GM12874 (cell line): ENCODE results near the gene MYOD1.

Experiments
- TF ChIP-seq, protein P1 (sequence below): IDR thresholded peaks from 2 replicates; pipeline ENCODE4 v1.5.1; 2011; ENCODE audit warnings: low read depth, mild to moderate bottlenecking, control low read depth, low read length, moderate library complexity; ENCODE audit not compliant: insufficient read depth

The MYOD1 gene

DNA sequence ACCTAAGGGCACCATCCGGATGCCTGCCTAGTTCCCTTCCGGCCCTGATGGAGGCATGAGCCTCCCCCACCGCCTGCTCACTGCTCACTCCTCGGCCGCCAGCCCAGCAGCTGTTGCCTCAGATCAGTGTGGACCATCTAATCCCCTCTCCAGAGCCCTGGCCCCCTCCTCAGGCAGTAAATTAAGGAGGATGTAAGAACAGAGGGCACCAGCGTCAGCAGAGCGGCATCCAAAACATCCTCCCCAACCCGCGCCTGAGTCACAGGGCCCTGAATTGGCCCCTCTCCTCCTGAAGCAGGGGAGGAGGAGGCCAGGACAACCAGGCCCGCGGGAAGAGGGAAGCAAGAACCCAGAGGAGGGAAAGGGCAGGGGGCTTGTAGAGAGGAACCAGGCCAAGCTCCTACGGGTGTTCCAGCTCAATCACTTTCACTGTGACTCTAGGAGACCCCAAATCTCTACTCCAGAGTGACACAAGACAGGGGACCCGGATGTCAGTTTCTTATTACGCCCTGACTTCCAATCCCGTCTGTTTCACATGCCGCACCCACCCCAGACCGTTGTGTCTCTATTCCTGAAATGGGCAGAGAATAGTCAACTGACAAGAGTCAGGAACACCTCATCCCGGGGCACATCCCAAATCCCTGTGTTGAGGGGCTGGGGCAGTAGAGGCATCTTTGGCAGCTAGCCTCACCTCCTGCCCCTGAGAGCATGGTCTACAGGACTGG is 31.3 kb upstream of the MYOD1 start:
- TF ChIP-seq, protein P1, sequence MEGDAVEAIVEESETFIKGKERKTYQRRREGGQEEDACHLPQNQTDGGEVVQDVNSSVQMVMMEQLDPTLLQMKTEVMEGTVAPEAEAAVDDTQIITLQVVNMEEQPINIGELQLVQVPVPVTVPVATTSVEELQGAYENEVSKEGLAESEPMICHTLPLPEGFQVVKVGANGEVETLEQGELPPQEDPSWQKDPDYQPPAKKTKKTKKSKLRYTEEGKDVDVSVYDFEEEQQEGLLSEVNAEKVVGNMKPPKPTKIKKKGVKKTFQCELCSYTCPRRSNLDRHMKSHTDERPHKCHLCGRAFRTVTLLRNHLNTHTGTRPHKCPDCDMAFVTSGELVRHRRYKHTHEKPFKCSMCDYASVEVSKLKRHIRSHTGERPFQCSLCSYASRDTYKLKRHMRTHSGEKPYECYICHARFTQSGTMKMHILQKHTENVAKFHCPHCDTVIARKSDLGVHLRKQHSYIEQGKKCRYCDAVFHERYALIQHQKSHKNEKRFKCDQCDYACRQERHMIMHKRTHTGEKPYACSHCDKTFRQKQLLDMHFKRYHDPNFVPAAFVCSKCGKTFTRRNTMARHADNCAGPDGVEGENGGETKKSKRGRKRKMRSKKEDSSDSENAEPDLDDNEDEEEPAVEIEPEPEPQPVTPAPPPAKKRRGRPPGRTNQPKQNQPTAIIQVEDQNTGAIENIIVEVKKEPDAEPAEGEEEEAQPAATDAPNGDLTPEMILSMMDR, result no peak

DNA sequence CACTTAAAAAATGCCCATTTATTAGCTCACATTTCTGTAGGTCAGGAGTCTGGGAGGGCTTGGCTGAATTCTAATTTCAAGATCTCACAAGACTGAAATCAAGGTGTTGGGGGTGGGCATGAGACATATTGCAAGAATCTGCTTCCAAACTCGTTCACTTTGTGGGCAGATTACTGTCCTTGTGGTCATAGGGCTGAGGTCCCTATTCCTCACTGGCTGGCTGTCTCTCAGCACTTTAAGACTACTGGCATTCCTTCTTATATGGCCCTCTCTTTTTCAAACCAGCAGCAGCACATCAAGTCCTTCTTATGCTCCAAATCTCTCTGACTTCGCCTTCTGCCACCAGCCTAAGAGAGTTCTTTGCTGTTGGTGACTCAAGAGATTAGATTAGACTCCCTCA is 27.8 kb upstream of the MYOD1 start:
- TF ChIP-seq, protein P1, result no peak

DNA sequence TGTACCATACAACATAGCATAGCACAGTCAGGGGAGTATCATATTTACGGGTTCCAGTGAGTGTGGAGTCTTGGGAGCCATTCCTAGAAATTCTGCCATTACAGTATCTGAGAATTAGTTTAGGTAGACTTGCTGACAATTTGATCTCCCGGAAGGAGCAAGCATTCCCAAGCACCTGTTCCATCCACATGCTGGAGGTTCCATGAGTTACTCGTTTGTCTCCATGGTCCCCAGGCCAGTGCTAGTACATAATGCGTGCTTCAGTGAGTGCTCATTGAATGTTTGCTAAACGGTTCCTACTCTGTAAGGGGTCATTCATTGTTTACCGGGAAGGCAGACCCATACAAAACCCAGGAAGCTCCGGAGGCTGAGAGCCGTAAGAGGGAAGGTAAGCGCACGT is 27.4 kb upstream of the MYOD1 start:
- TF ChIP-seq, protein P1, result no peak

DNA sequence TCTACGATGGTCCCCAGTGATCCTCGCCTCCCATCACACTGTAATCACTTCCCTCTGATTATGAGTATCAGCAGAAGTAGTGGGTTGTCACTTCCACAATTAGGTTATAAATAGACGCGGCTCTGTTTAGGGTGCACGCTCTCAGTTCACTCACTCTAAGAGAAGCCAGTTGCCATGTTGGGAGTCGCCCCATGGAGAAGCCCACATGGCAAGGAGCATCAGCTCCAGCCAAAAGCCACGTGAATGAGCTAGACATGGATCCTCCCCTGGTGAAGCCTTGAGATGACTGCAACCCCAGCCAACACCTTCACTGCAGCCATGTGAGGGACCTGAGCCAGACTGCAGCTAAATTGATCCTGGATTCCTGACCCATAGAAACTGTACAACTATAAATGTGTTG is 26.4 kb upstream of the MYOD1 start:
- TF ChIP-seq, protein P1, result no peak

DNA sequence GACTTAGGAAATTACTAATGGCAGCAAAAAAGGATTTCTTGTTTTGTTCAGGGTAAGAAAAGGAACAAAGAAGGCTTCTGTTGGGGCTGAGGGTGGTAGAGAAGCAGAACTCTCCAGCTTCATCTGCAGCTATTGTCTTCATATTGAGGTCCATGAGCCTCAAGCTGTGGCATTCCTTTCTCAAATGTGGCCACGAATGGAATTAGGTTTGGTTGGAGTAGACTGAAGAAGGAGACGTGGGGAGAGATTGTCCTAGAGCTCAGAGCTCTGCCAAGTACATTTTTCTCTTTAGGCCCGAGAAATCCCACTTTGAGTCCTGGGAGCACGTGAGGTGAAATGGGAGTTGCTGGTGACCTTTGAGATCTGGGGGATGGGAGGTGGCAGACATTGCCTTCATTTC is 25.8 kb upstream of the MYOD1 start:
- TF ChIP-seq, protein P1, result no peak

DNA sequence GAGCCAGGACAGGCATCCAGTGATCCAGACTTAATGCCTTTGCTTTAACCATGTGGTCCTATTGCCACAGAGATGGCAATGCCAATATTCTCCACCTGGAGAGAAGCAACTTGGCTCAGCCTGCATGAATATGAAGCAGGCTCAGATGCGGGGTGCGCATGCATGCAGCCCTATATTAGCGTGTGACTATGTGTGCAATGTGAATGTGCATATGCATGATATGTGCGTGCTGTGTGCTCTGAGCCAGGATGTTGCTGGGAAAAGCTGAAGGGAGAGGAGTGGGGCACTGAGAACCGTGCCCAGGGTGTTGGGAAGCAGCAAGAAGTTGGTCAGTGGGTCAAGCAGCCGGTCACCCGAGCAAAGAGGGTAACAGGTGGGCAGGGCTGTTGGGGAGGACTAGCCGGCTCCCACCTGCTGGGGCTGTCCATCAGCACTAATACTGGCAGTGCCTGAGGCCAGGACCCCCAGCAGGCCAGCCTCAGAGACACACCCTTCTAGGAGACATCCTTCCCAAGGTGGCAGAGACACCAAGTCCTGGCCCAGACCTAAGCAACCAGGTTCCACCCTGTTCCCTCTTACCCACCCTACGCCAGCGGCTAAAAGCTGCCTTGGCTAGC is 24.8 kb upstream of the MYOD1 start:
- TF ChIP-seq, protein P1, result no peak

DNA sequence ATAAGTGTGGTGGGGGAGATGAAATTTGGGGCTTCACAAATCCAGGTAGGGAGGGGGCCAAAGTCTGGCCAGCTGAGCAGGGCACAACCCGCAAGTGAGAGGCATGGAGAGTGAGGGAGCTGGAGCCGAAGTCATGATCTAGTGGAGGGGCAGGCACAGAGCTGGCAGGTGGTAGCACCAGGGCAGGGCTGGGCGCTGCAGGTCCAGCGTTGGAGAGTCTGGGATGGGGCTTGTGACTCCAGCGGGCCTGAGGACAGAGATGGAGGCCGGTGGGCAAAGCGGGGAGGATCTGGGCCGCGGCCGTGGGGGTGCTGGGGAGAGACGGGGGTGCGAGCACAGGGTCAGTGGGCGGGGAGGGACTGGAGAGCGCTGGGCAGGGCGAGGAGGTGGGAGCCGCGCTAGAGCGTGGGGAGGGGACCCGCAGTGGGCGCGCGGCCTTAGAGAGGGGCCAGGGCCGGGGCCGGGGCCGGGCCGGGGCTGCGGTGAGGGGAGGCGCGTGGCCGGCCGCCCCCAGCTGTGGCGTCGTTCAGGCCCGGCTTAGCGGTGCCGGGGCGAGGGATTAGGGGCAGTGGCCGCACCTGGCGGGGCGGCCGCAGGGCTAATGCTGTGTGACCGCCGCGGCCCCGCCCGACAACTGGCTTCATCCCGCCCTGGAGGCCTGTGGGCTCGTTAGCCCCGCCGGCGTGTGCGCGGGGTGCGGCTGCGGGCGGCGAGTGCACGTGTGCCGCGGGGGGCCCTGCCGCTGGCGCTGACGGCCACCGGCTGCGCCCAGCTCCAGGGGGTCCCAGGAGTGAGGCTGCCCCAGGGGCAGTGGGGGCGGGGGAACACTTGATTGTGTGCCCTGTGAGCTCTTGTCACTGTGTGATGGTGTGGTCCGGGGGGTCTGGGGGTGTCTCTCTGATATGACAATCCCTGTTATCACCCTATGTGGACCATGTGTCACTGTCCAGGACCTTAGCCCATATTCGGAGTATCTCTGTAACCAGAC is 23.6 kb upstream of the MYOD1 start:
- TF ChIP-seq, protein P1, result no peak
